GM13976 (cell line): ENCODE measurements around the gene ACSF2.

Source experiments
- DNase-seq: peaks from one replicate; pipeline ENCODE4 v3.0.0; 2012; ENCODE audit warnings: low spot score
- in situ Hi-C: fragments of 300-500 bp; cut with MboI; formaldehyde crosslinking; loops from one replicate; pipeline ENCODE4 v1.12.0; 2022; ENCODE audit warnings: low sequenced_read_pairs, mixed read lengths, inconsistent platforms; ENCODE audit not compliant: unreplicated experiment
- TF ChIP-seq, protein P1 (sequence below): IDR thresholded peaks from 2 replicates; pipeline ENCODE4 v1.5.1; 2012; ENCODE audit warnings: borderline replicate concordance, mild to moderate bottlenecking; ENCODE audit not compliant: insufficient read depth; ENCODE audit errors: extremely low read depth, missing control alignments, control extremely low read depth

ACSF2 gene

DNA sequence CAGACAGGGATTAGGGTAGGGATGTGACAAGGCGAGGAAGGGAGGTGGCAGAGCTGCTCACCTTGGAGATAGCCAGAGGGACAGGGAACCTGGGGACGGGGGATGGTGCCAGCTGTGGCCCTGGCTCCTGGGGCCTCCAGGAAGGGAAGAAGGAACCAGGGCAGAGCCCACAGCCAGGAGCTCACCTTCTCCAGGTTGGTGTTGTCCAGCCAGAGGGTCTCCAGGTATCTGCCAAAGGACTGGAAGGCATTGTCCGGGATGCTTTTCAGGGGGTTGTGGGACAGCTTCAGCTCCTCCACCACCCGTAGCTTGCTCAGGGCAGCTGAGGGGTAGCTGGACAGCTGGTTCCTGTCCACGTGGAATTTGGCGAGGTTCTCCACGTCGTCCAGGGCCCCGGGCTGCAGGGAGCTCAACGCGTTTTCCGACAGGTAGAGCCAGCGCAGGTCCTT is 41.9 kb downstream of the ACSF2 start:
- in situ Hi-C loops, result no loop called here
- TF ChIP-seq, protein P1, sequence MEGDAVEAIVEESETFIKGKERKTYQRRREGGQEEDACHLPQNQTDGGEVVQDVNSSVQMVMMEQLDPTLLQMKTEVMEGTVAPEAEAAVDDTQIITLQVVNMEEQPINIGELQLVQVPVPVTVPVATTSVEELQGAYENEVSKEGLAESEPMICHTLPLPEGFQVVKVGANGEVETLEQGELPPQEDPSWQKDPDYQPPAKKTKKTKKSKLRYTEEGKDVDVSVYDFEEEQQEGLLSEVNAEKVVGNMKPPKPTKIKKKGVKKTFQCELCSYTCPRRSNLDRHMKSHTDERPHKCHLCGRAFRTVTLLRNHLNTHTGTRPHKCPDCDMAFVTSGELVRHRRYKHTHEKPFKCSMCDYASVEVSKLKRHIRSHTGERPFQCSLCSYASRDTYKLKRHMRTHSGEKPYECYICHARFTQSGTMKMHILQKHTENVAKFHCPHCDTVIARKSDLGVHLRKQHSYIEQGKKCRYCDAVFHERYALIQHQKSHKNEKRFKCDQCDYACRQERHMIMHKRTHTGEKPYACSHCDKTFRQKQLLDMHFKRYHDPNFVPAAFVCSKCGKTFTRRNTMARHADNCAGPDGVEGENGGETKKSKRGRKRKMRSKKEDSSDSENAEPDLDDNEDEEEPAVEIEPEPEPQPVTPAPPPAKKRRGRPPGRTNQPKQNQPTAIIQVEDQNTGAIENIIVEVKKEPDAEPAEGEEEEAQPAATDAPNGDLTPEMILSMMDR, result no peak

GRCh38 chr17:50468304-50469207 is 42.5 kb downstream of the ACSF2 start, which contains the start of gene CHAD:
CHAD (minus strand) TSS chr17:50468880; CDS start chr17:50468813, 67 bp downstream.
- peak; percentile 57 for DNase-seq
- in situ Hi-C loops, result no loop called here

More for the DNA sequence above, 41.9 kb downstream of the ACSF2 start:
- peak; percentile 35 for DNase-seq

GRCh38 chr17:50469208-50469605 is 43.2 kb downstream of the ACSF2 start:
- TF ChIP-seq, protein P1, result no peak
- DNase-seq, result no peak
- in situ Hi-C loops, result no loop called here

More at GRCh38 chr17:50468304-50469207, 42.5 kb downstream of the ACSF2 start, which contains the start of gene CHAD:
- TF ChIP-seq, protein P1, result no peak

GRCh38 chr17:50469671-50470305 is 43.8 kb downstream of the ACSF2 start:
- TF ChIP-seq, protein P1, result no peak

GRCh38 chr17:50470426-50470825 is 44.4 kb downstream of the ACSF2 start:
- TF ChIP-seq, protein P1, result no peak
- in situ Hi-C loops, result no loop called here
- DNase-seq, result no peak

More at GRCh38 chr17:50469671-50470305, 43.8 kb downstream of the ACSF2 start:
- DNase-seq, result no peak
- in situ Hi-C loops, result no loop called here
